Measurements from ENCODE around the gene FARP1. TPM values are rescaled to one million over a fixed set of nuclear protein-coding genes. Genes with fewer than 3 reads are reported as not detected.

Gene FARP1
- total RNA-seq, 2 experiments from 2014 or later: not detected

GRCh38 chr13:98466634-98467236 lies 323.8 kb downstream of the FARP1 start:
- BruUV-seq (replicated peaks): no TSS peak
- H3K9me2 ChIP-seq (ENCODE audit: insufficient read depth, low read length): no peaks in the 10 kb centered on the region
- peaks cover 43% of the 10 kb centered on the region for H3K36me3 ChIP-seq (ENCODE audit: insufficient read depth, low read length)
- DNase-seq (ENCODE audit: low spot score): no peak
- no peak for TF ChIP-seq EZH2phosphoT487 (IDR thresholded peaks at IDR 0.05; ENCODE audit: borderline replicate concordance, low read depth, low read length)
- TF ChIP-seq CTCF (conservative IDR thresholded peaks at IDR 0.05; ENCODE audit: low read length): peak; percentile 67
- no peaks in the 10 kb centered on the region for H3K4me1 ChIP-seq (ENCODE audit: insufficient read depth, low read length, poor library complexity, severe bottlenecking)
- no peak overlapping the region for H3K27ac ChIP-seq (ENCODE audit: low read depth, low read length, poor library complexity, severe bottlenecking)
- POLR2A ChIA-PET: no interaction called here
- H3K79me2 ChIP-seq (ENCODE audit: insufficient read depth, low read depth, low read length): no peaks in the 10 kb centered on the region
- H3K9me3 ChIP-seq (ENCODE audit: low read length): no peaks in the 10 kb centered on the region
- intact Hi-C loops (cut with micrococcal nuclease; ENCODE audit: unreplicated experiment): no loop called here
- H3K4me2 ChIP-seq (ENCODE audit: low read length): no peak overlapping the region
- H2AFZ ChIP-seq (ENCODE audit: low read length): no peak overlapping the region
- H4K20me1 ChIP-seq (ENCODE audit: insufficient read depth, low read length): no peaks in the 10 kb centered on the region
- no peak overlapping the region for H3K4me3 ChIP-seq (ENCODE audit: low read depth, low read length, poor library complexity, severe bottlenecking)
- CTCF ChIA-PET (ENCODE audit: unreplicated experiment): no interaction called here

GRCh38 chr13:98467263-98467985 lies 324.5 kb downstream of the FARP1 start:
- POLR2A ChIA-PET: no interaction called here
- Histone ChIP-seq H3K4me2 (ENCODE audit: low read length) (no peak overlapping the region), H3K9me3 (ENCODE audit: low read length) (no peaks in the 10 kb centered on the region), H3K4me1 (ENCODE audit: insufficient read depth, low read length, poor library complexity, severe bottlenecking) (no peaks in the 10 kb centered on the region), H2AFZ (ENCODE audit: low read length) (no peak overlapping the region), H3K27ac (ENCODE audit: low read depth, low read length, poor library complexity, severe bottlenecking) (no peak overlapping the region), H3K36me3 (ENCODE audit: insufficient read depth, low read length) (peaks cover 49% of the 10 kb centered on the region; the same call in 1 of the 2 replicates), H4K20me1 (ENCODE audit: insufficient read depth, low read length) (no peaks in the 10 kb centered on the region), H3K79me2 (ENCODE audit: insufficient read depth, low read depth, low read length) (no peaks in the 10 kb centered on the region), H3K4me3 (ENCODE audit: low read depth, low read length, poor library complexity, severe bottlenecking) (no peak overlapping the region), H3K9me2 (ENCODE audit: insufficient read depth, low read length) (no peaks in the 10 kb centered on the region)
- no TSS peak for BruUV-seq (replicated peaks)
- DNase-seq (ENCODE audit: low spot score): no peak
- CTCF ChIA-PET (ENCODE audit: unreplicated experiment): interaction anchor here (0.6 kb wide), 1 partner anchor 219 kb away, joined by 5 read pairs; no protein-coding TSS in a partner anchor
- TF ChIP-seq CTCF (conservative IDR thresholded peaks at IDR 0.05; ENCODE audit: low read length) (no peak), EZH2phosphoT487 (IDR thresholded peaks at IDR 0.05; ENCODE audit: borderline replicate concordance, low read depth, low read length) (no peak)
- intact Hi-C loops (cut with micrococcal nuclease; ENCODE audit: unreplicated experiment): no loop called here

- Histone ChIP-seq H3K9me2 (ENCODE audit: insufficient read depth, low read length) (no peaks in the 10 kb centered on the region), H3K27ac (ENCODE audit: low read depth, low read length, poor library complexity, severe bottlenecking) (no peak overlapping the region), H3K4me1 (ENCODE audit: insufficient read depth, low read length, poor library complexity, severe bottlenecking) (no peaks in the 10 kb centered on the region), H3K4me2 (ENCODE audit: low read length) (no peak overlapping the region), H2AFZ (ENCODE audit: low read length) (no peak overlapping the region), H3K79me2 (ENCODE audit: insufficient read depth, low read depth, low read length) (no peaks in the 10 kb centered on the region), H3K9me3 (ENCODE audit: low read length) (no peaks in the 10 kb centered on the region), H3K4me3 (ENCODE audit: low read depth, low read length, poor library complexity, severe bottlenecking) (no peak overlapping the region), H4K20me1 (ENCODE audit: insufficient read depth, low read length) (no peaks in the 10 kb centered on the region), H3K36me3 (ENCODE audit: insufficient read depth, low read length) (peaks cover 52% of the 10 kb centered on the region)
- DNase-seq (ENCODE audit: low spot score): no peak
- TF ChIP-seq EZH2phosphoT487 (IDR thresholded peaks at IDR 0.05; ENCODE audit: borderline replicate concordance, low read depth, low read length): no peak
- TF ChIP-seq CTCF (conservative IDR thresholded peaks at IDR 0.05; ENCODE audit: low read length): no peak
- BruUV-seq (replicated peaks): no TSS peak
- CTCF ChIA-PET (ENCODE audit: unreplicated experiment): no interaction called here
- intact Hi-C loops (cut with micrococcal nuclease; ENCODE audit: unreplicated experiment): no loop called here
- POLR2A ChIA-PET: no interaction called here
These were observed 325.5 kb downstream of the FARP1 start for GRCh38 chr13:98468361-98468760.
